ENCODE results near the gene FOXO4. TPM values are rescaled to one million over a fixed set of nuclear protein-coding genes. Genes with fewer than 3 reads are reported as not detected.

Gene FOXO4
- total and polyA plus RNA-seq, 12 donors, result 12.2 to 67.8 (median 36.3) TPM

DNA sequence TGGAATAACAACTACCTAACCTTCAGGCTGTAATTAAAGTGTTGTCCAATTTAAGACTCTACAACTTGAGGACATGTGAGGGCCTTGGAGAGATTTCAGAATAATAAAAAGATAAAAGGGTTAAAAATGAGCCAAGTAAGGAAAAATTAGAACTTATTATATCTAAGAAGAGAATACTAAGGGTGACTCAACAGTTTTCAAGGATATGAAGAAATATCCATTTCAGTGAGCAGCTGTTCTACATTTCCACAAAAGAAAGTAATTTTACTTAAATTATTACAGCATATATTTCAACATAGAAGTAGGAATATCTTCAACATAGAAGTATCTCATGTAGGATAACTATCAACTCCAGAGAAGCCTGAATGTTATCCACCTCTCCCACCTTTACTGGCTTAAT lies 38.8 kb upstream of the FOXO4 start:
- Histone ChIP-seq H3K4me3 (no peak overlapping the region), H3K36me3 (peaks cover 0 to 44% (median 9%) of the 10 kb centered on the region in 9 donors), H3K27me3 (peaks cover 0 to 20% (median 0%) of the 10 kb centered on the region in 7 donors), H3K4me1 (peaks cover 0 to 34% (median 0%) of the 10 kb centered on the region in 9 donors), H3K27ac (no peak overlapping the region), H3K9me3 (no peaks in the 10 kb centered on the region)
- TF ChIP-seq, protein P1, sequence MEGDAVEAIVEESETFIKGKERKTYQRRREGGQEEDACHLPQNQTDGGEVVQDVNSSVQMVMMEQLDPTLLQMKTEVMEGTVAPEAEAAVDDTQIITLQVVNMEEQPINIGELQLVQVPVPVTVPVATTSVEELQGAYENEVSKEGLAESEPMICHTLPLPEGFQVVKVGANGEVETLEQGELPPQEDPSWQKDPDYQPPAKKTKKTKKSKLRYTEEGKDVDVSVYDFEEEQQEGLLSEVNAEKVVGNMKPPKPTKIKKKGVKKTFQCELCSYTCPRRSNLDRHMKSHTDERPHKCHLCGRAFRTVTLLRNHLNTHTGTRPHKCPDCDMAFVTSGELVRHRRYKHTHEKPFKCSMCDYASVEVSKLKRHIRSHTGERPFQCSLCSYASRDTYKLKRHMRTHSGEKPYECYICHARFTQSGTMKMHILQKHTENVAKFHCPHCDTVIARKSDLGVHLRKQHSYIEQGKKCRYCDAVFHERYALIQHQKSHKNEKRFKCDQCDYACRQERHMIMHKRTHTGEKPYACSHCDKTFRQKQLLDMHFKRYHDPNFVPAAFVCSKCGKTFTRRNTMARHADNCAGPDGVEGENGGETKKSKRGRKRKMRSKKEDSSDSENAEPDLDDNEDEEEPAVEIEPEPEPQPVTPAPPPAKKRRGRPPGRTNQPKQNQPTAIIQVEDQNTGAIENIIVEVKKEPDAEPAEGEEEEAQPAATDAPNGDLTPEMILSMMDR (IDR thresholded peaks at IDR 0.05), result no peak
- ATAC-seq (no peak), DNase-seq (no peak)
- intact Hi-C loops (cut with DNase I), result no loop called here

DNA sequence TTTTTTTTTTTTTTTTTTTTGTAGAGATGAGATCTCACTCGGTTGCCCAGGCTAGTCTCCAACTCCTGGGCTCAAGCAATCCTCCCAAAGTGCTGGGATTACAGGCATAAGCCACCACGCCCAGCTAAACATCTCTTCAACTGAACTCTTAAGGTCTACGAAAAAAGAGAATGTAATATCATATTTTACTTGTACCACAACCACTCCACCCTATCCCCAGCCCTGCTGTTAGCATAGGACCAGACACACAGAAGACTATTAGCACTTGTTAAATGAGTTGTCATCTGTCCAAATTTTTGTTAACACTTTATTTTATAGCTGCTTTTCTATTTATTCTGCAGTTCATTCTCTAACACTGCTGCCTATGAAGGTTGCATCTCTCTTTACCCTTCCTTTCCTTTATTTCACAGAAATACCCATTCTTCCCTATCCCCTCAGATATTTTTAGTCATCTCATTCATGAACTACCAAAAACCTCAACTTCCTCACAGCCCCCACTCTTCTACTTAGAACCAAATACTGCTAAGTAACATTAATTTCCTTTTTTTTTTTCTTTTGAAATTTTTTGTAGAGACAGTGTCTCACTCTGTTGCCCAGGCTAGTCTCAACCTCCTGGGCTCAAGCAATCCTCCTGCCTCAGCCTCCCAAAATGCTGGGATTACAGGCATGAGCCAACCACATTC lies 37.7 kb upstream of the FOXO4 start:
- peaks cover 0 to 20% (median 0%) of the 10 kb centered on the region in 7 donors for H3K27me3 ChIP-seq
- ATAC-seq (no peak), DNase-seq (no peak)
- no peak overlapping the region for H3K4me3 ChIP-seq
- no peaks in the 10 kb centered on the region for H3K9me3 ChIP-seq
- 92 to 93% methylated on average over 3 of the region's 3 CpGs for WGBS, 2 donors
- peaks cover 0 to 54% (median 11%) of the 10 kb centered on the region in 9 donors for H3K36me3 ChIP-seq
- H3K27ac ChIP-seq, result no peak overlapping the region
- intact Hi-C loops (cut with DNase I), result no loop called here
- TF ChIP-seq, protein P1 (IDR thresholded peaks at IDR 0.05), result no peak
- H3K4me1 ChIP-seq, result peaks cover 0 to 29% (median 0%) of the 10 kb centered on the region in 9 donors

DNA sequence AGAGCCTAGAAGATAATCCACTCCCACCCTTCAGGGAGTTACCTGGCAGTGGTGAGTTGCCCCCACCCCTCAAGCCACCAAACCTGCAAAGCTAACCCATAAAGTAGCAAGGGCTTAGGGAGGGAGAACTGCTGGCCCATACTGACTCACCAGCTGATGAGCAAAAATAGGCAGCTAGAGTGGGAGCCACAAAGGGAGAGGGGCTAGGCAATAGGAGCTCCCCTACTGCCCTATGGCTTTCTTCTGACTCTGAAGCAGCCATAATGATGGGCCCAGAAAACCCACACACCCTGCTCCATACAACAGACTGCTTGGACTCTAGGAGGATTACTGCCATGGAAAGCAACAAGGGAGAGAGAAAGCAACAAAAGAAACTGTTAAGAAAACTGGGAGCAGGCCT lies 35.5 kb upstream of the FOXO4 start:
- H3K9me3 ChIP-seq, result no peaks in the 10 kb centered on the region
- H3K27me3 ChIP-seq, result peaks cover 0 to 20% (median 0%) of the 10 kb centered on the region in 7 donors
- ATAC-seq (no peak), DNase-seq (no peak)
- TF ChIP-seq, protein P1 (IDR thresholded peaks at IDR 0.05), result no peak
- H3K4me3 ChIP-seq, result no peak overlapping the region
- peaks cover 0 to 54% (median 11%) of the 10 kb centered on the region in 9 donors for H3K36me3 ChIP-seq
- H3K27ac ChIP-seq, result no peak overlapping the region
- intact Hi-C loops (cut with DNase I), result no loop called here
- H3K4me1 ChIP-seq, result peaks cover 0 to 29% (median 0%) of the 10 kb centered on the region in 9 donors

DNA sequence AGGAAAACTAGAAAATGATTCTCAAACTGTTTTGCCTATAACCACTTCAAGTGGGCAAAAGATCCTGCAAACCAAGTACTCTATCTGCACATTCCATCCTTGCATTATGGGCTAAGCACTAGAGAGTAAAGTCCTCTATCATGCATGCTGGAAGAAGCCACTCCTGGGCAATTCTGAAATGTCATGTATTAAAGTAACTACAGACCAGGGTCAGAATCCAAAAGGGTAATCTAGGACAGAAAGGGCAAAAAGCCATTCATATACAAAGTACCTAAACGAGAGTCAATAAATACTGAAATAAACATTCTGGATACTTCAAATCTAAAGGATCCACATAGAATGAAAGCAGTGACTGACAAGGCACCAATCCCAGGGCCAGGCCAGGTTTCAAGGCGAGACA lies 28.6 kb upstream of the FOXO4 start:
- no peaks in the 10 kb centered on the region for H3K9me3 ChIP-seq
- H3K27me3 ChIP-seq, result peaks cover 0 to 8% (median 0%) of the 10 kb centered on the region in 7 donors
- ATAC-seq, result no peak
- peaks cover 0 to 12% (median 5%) of the 10 kb centered on the region in 9 donors for H3K4me1 ChIP-seq
- peak overlapping the region; percentile 44 to 70 (median 65) for H3K4me3 ChIP-seq
- H3K36me3 ChIP-seq, result peaks cover 0 to 15% (median 0%) of the 10 kb centered on the region in 9 donors
- H3K27ac ChIP-seq, result peak overlapping the region in 8 of 10 donors; percentile 78 to 88 (median 82)
- no peak for DNase-seq
- intact Hi-C loops (cut with DNase I), result loop anchor here in 1 of 10 donors (5.0 kb wide), 1 partner anchor 115 kb away; no protein-coding TSS in a partner anchor
- WGBS, 2 donors, result 5 to 6% methylated on average over 2 of the region's 2 CpGs
- TF ChIP-seq, protein P1 (IDR thresholded peaks at IDR 0.05), result no peak

Measured in heart right ventricle (tissue), 16 donors.